ENCODE measurements around the gene C1QBP.

GRCh38 chr17:5416901-5417300 is 22.1 kb downstream of the C1QBP start:
- TF ChIP-seq, protein P1, sequence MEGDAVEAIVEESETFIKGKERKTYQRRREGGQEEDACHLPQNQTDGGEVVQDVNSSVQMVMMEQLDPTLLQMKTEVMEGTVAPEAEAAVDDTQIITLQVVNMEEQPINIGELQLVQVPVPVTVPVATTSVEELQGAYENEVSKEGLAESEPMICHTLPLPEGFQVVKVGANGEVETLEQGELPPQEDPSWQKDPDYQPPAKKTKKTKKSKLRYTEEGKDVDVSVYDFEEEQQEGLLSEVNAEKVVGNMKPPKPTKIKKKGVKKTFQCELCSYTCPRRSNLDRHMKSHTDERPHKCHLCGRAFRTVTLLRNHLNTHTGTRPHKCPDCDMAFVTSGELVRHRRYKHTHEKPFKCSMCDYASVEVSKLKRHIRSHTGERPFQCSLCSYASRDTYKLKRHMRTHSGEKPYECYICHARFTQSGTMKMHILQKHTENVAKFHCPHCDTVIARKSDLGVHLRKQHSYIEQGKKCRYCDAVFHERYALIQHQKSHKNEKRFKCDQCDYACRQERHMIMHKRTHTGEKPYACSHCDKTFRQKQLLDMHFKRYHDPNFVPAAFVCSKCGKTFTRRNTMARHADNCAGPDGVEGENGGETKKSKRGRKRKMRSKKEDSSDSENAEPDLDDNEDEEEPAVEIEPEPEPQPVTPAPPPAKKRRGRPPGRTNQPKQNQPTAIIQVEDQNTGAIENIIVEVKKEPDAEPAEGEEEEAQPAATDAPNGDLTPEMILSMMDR (IDR thresholded peaks at IDR 0.05) = no peak
- no peak for TF ChIP-seq POLR2A (IDR thresholded peaks at IDR 0.05)

Measured in vagina (tissue), 2 donors.